ENCODE measurements around the gene FIBP. TPM values are rescaled to one million over a fixed set of nuclear protein-coding genes. Genes with fewer than 3 reads are reported as not detected.
A peak's percentile ranks its signal among the peaks of the same experiment; 100 is the strongest.

The FIBP gene
- polyA plus RNA-seq, 3 donors: 79.1 to 109 (median 101) TPM

- no peak overlapping the region for H3K27ac ChIP-seq (ENCODE audit: low read depth in 1 of 2, low read length in 2 of 2)
- peaks cover 43% of the 10 kb centered on the region for H4K20me1 ChIP-seq (ENCODE audit: insufficient read depth, low read length)
- H3K4me1 Mint-ChIP-seq: peaks cover 41% of the 10 kb centered on the region
- no peak overlapping the region for H3K9ac ChIP-seq (ENCODE audit: insufficient read depth, low read length, poor library complexity, severe bottlenecking)
- H3K4me2 ChIP-seq (replicated peaks; ENCODE audit: extremely low read depth, low read length, poor library complexity, severe bottlenecking): no peak overlapping the region
- intact Hi-C loops (cut with micrococcal nuclease): no loop called here
- no peak overlapping the region for H3K4me3 Mint-ChIP-seq
- H3K9me3 ChIP-seq (replicated peaks in 1 of 2; ENCODE audit: control insufficient read depth in 1 of 2, insufficient read depth in 1 of 2, low read length in 2 of 2): no peaks in the 10 kb centered on the region
- peaks cover 30% of the 10 kb centered on the region for H3K79me2 ChIP-seq (ENCODE audit: insufficient read depth, low read length)
- no peak overlapping the region for H2AFZ ChIP-seq (ENCODE audit: insufficient read depth, low read depth, low read length, poor library complexity, severe bottlenecking)
- peaks cover 32 to 45% of the 10 kb centered on the region in 2 donors for H3K4me1 ChIP-seq (ENCODE audit: control insufficient read depth in 1 of 2, insufficient read depth in 2 of 2, low read length in 2 of 2)
- WGBS (ENCODE audit: insufficient coverage): 97% methylated on average over 22 of the region's 24 CpGs
- H3K27me3 Mint-ChIP-seq (ENCODE audit: low read depth in 3 of 3): peaks cover 1 to 2% (median 2%) of the 10 kb centered on the region in 3 donors
- no peaks in the 10 kb centered on the region for H3K27me3 ChIP-seq (ENCODE audit: control insufficient read depth in 2 of 2, insufficient read depth in 2 of 2, low read length in 2 of 2)
- peaks cover 48 to 58% of the 10 kb centered on the region in 2 donors for H3K36me3 ChIP-seq (replicated peaks in 1 of 2; ENCODE audit: control insufficient read depth in 1 of 2, insufficient read depth in 2 of 2, low read length in 2 of 2)
- TF ChIP-seq CTCF (IDR thresholded peaks at IDR 0.05): no peak
- DNase-seq: no peak
- H3K36me3 Mint-ChIP-seq: peaks cover 40 to 59% of the 10 kb centered on the region in 2 donors
- H3K4me3 ChIP-seq (replicated peaks in 1 of 3; ENCODE audit: low read depth in 2 of 3, low read length in 3 of 3): no peak overlapping the region
- H3K27ac Mint-ChIP-seq: peak overlapping the region in 1 of 7 donors; percentile 4
- peaks cover 0 to 2% (median 0%) of the 10 kb centered on the region in 7 donors for H3K9me3 Mint-ChIP-seq
Observed at GRCh38 chr11:65862941-65863888, 25.1 kb downstream of the FIBP start.

- peaks cover 36% of the 10 kb centered on the region for H3K4me1 Mint-ChIP-seq
- Histone ChIP-seq H3K4me1 (ENCODE audit: control insufficient read depth in 1 of 2, insufficient read depth in 2 of 2, low read length in 2 of 2) (peaks cover 29 to 39% of the 10 kb centered on the region in 2 donors), H3K27ac (ENCODE audit: low read depth in 1 of 2, low read length in 2 of 2) (no peak overlapping the region), H3K9me3 (replicated peaks in 1 of 2; ENCODE audit: control insufficient read depth in 1 of 2, insufficient read depth in 1 of 2, low read length in 2 of 2) (no peaks in the 10 kb centered on the region), H4K20me1 (ENCODE audit: insufficient read depth, low read length) (peaks cover 48% of the 10 kb centered on the region), H3K4me3 (replicated peaks in 1 of 3; ENCODE audit: low read depth in 2 of 3, low read length in 3 of 3) (no peak overlapping the region), H3K79me2 (ENCODE audit: insufficient read depth, low read length) (peaks cover 38% of the 10 kb centered on the region), H3K9ac (ENCODE audit: insufficient read depth, low read length, poor library complexity, severe bottlenecking) (no peak overlapping the region), H3K4me2 (replicated peaks; ENCODE audit: extremely low read depth, low read length, poor library complexity, severe bottlenecking) (no peak overlapping the region), H2AFZ (ENCODE audit: insufficient read depth, low read depth, low read length, poor library complexity, severe bottlenecking) (no peak overlapping the region), H3K27me3 (ENCODE audit: control insufficient read depth in 2 of 2, insufficient read depth in 2 of 2, low read length in 2 of 2) (no peaks in the 10 kb centered on the region), H3K36me3 (replicated peaks in 1 of 2; ENCODE audit: control insufficient read depth in 1 of 2, insufficient read depth in 2 of 2, low read length in 2 of 2) (peaks cover 48 to 58% of the 10 kb centered on the region in 2 donors)
- peak overlapping the region in 1 of 7 donors; percentile 43 for H3K27ac Mint-ChIP-seq
- peaks cover 0 to 2% (median 0%) of the 10 kb centered on the region in 7 donors for H3K9me3 Mint-ChIP-seq
- 100% methylated on average over 3 of the region's 5 CpGs for whole genome bisulfite sequencing (ENCODE audit: insufficient coverage)
- H3K27me3 Mint-ChIP-seq (ENCODE audit: low read depth in 3 of 3): peaks cover 0 to 2% (median 1%) of the 10 kb centered on the region in 3 donors
- peaks cover 40 to 56% of the 10 kb centered on the region in 2 donors for H3K36me3 Mint-ChIP-seq
- DNase-seq: no peak
- no peak overlapping the region for H3K4me3 Mint-ChIP-seq
- no peak for TF ChIP-seq CTCF (IDR thresholded peaks at IDR 0.05)
- intact Hi-C loops (cut with micrococcal nuclease): no loop called here
Observed at GRCh38 chr11:65862191-65862735, 26.0 kb downstream of the FIBP start.

All from CD14-positive monocyte (primary cell).